Mucosa of descending colon (tissue), 3 donors: Measurements from ENCODE around the gene SNX13. TPM values are rescaled to one million over a fixed set of nuclear protein-coding genes. Genes with fewer than 3 reads are reported as not detected.

Source experiments
- ATAC-seq: fragments of 200-7000 bp; cut with Tn5 transposase; one replicate; pipeline ENCODE4 v1.9.1; 2020; ENCODE audit warnings: mild to moderate bottlenecking, moderate library complexity
- DNase-seq, 3 donors: peaks; one replicate each; pipeline ENCODE4 v3.0.0-alpha.2; 2020
- H3K36me3 ChIP-seq: fragments of 200-600 bp; one replicate; pipeline ENCODE4 v1.8.0; 2021; ENCODE audit warnings: low read depth, mild to moderate bottlenecking
- H3K4me1 ChIP-seq: fragments of 200-600 bp; one replicate; pipeline ENCODE4 v1.8.0; 2021; ENCODE audit warnings: low read depth, mild to moderate bottlenecking
- H3K4me3 ChIP-seq: fragments of 200-600 bp; one replicate; pipeline ENCODE4 v1.8.0; 2021; ENCODE audit warnings: mild to moderate bottlenecking
- H3K9me3 ChIP-seq: fragments of 200-600 bp; one replicate; pipeline ENCODE4 v1.8.0; 2021; ENCODE audit warnings: mild to moderate bottlenecking
- intact Hi-C, 2 donors: fragments of 100-400 bp; cut with DNase I in 1 of 2; cut with micrococcal nuclease in 1 of 2; formaldehyde crosslinking; loops; one replicate each; pipeline versions ENCODE4 v1.11.0 to v1.11.1; 2022; cut with DNase I, micrococcal nuclease
- total RNA-seq, 3 donors: library from RNA; stranded (reverse); fragmentation: NEBNext Ultra II Directional in 2 of 3; extraction: Animal tissue kit (Norgen Biotek cat#: 25700) in 2 of 3; gene quantifications; one replicate each; pipeline versions ENCODE4 v1.2.1 to v1.2.4, GENCODE V29; 2021 to 2023
- TF ChIP-seq, protein P1 (sequence below): fragments of 200-600 bp; IDR thresholded peaks from one replicate; pipeline ENCODE4 v1.8.0; 2022; ENCODE audit warnings: antibody characterized with exemption, mild to moderate bottlenecking
- donor health status: DM: no; HTN: no; CAD: no; lungs with moderate emphysema.
- donor health status: DM: no; HTN: no; CAD: no.
- donor health status: DM: no; HTN: yes; CAD: no.

SNX13 gene
- total RNA-seq, 3 donors from 2014 or later, result 72.2 to 89.4 (median 72.6) TPM

DNA sequence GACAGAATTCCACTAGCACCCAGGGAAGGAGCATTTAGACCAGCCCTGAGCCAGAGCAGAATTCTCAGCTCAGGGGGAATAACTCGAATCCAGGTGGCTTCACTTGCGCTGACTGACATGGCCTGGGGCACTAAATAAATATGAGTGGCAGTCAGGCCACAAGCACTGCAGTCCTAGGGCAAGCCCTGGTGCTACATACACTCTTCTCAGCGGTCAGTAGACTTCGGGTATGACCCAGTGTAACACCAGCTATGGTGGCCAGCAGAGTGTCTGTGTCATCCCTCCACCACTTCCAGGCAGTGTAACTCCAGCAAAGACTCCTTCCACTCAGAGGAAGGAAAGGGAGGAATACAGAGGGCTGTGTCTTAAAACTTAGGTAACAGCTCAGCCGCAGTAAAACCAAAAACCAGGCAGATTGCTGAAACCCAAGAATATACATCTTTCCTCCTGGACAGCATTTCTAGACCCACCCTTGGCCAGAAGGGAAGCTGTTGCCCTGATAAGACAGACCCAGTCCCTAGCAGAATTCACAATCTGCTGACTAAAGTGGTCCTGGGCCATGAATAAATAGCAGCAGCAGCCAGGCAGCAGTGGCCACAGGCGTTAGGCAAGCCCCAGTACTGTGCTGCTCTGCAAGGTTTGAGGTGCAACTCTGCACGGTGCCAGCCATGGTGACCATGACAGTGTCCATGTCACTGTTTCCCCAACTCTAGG is 77.0 kb downstream of the SNX13 start:
- H3K9me3 ChIP-seq, result no peaks in the 10 kb centered on the region
- no peaks in the 10 kb centered on the region for H3K36me3 ChIP-seq
- H3K4me3 ChIP-seq, result no peak overlapping the region
- ATAC-seq (peak; percentile 19), DNase-seq (no peak)
- TF ChIP-seq, protein P1, sequence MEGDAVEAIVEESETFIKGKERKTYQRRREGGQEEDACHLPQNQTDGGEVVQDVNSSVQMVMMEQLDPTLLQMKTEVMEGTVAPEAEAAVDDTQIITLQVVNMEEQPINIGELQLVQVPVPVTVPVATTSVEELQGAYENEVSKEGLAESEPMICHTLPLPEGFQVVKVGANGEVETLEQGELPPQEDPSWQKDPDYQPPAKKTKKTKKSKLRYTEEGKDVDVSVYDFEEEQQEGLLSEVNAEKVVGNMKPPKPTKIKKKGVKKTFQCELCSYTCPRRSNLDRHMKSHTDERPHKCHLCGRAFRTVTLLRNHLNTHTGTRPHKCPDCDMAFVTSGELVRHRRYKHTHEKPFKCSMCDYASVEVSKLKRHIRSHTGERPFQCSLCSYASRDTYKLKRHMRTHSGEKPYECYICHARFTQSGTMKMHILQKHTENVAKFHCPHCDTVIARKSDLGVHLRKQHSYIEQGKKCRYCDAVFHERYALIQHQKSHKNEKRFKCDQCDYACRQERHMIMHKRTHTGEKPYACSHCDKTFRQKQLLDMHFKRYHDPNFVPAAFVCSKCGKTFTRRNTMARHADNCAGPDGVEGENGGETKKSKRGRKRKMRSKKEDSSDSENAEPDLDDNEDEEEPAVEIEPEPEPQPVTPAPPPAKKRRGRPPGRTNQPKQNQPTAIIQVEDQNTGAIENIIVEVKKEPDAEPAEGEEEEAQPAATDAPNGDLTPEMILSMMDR, result no peak
- no peaks in the 10 kb centered on the region for H3K4me1 ChIP-seq
- intact Hi-C loops, result no loop called here

DNA sequence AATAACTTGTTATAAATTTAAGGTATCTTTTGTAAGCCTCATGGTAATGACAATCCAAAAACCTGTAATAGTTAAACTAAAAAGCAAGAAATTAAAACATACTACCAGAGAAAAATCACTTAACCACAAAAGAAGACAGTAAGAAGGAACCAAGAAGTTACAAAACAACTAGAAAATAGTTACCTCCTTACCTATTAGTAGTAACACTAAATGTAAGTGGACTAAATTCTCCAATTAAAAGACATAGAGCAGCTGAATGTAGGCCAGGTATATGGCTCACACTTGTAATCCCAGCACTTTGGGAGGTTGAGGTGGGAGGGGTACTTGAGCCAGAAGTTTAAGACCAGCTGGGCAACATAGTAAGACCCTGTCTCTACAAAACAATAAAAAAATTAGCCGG is 84.0 kb downstream of the SNX13 start:
- Histone ChIP-seq H3K4me3 (no peak overlapping the region), H3K36me3 (no peaks in the 10 kb centered on the region), H3K4me1 (no peaks in the 10 kb centered on the region), H3K9me3 (no peaks in the 10 kb centered on the region)
- ATAC-seq, result no peak
- intact Hi-C loops, result no loop called here
- TF ChIP-seq, protein P1, result no peak
- DNase-seq, result no peak

DNA sequence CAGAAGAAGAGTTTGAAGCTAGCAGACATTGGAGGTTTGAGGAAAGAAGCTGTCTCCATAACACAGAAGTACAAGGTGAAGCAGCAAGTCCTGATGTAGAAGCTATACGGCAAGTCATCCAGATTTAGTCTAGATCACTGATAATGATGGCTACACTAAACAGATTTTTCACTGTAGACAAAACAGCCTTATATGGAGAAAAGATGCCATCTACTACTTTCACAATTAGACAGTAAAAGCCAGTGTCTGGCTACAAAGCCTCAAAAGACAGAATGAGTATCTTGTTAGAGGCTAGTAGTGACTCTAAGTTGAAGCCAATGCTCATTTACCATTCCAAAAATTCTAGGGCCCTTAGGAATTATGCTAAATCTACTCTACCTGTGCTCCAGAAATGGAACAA is 85.1 kb downstream of the SNX13 start:
- no peaks in the 10 kb centered on the region for H3K9me3 ChIP-seq
- no peak for DNase-seq
- H3K4me1 ChIP-seq, result no peaks in the 10 kb centered on the region
- ATAC-seq, result no peak
- TF ChIP-seq, protein P1, result no peak
- H3K36me3 ChIP-seq, result no peaks in the 10 kb centered on the region
- intact Hi-C loops, result no loop called here
- H3K4me3 ChIP-seq, result no peak overlapping the region

DNA sequence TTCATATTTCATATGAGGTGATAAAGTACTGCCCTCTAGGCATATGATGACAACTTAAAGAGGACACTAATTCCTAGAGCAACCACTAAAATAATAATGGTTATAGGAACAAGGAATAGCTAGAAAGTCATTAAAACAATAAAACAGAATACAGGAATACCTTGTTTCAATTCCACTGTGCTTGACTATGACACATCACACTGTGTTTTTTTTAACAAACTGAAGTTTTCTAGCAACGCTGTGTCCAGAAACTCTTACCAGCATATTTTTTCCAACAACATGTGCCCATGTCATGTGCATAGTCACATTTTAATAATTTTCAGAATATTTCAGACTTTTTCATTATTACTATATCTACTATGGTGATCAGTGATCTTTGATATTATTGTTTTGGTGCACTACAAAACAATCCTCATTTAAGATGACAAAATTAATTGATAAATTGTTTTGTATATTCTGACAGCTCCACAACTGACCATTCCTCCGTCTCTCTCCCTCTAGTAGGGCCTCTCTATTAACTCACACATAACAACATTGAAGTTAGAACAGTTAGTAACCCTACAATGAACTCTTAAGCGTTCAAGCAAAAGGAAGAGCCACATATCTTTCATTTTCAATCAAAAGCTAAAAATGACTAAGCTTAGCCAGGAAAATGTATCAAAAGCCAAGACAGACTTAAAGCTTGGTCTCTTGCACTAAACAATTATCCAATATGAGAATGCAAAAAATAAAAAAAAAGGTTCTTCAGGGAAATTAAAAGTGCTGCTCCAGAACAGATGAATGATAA is 85.8 kb downstream of the SNX13 start:
- ATAC-seq (no peak), DNase-seq (no peak)
- H3K4me1 ChIP-seq, result no peaks in the 10 kb centered on the region
- H3K9me3 ChIP-seq, result no peaks in the 10 kb centered on the region
- intact Hi-C loops, result no loop called here
- H3K4me3 ChIP-seq, result no peak overlapping the region
- TF ChIP-seq, protein P1, result no peak
- no peaks in the 10 kb centered on the region for H3K36me3 ChIP-seq

DNA sequence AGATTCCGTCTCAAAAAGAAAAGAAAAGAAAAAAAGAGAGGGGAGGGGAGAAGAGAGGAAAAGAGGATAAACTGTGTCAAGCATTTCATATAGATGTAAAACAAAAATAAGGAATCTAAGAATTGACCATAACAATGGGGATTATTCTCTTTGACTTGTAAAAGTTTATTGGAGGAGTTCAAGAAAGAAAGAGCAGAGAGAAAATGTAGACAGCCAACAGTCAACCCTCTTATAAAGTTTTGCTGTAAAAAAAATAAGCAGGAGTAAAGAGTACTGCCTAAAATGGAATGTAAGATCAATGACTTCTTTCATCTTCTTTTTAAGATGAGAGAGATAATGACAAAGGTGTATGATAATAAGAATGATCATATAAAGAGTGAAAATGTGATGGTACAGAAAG is 87.9 kb downstream of the SNX13 start:
- intact Hi-C loops, result no loop called here

More for the DNA sequence above, 87.9 kb downstream of the SNX13 start:
- Histone ChIP-seq H3K4me1 (no peaks in the 10 kb centered on the region), H3K4me3 (no peak overlapping the region), H3K36me3 (peaks cover 2% of the 10 kb centered on the region), H3K9me3 (no peaks in the 10 kb centered on the region)
- ATAC-seq, result no peak
- TF ChIP-seq, protein P1, result no peak
- no peak for DNase-seq
